Parathyroid adenoma (tissue), 2 donors: ENCODE data around the gene NUP188.
A peak's percentile ranks its signal among the peaks of the same experiment; 100 is the strongest.

Experiments
- H2AFZ ChIP-seq: fragments of 300-600 bp; sonication (generic); one replicate; pipeline ENCODE4 v1.7.0; 2017; ENCODE audit warnings: antibody characterized with exemption, mild to moderate bottlenecking
- H3K27ac ChIP-seq: fragments of 300-600 bp; sonication (generic); one replicate; pipeline ENCODE4 v1.7.0; 2017
- H3K27me3 ChIP-seq: fragments of 300-600 bp; sonication (generic); one replicate; pipeline ENCODE4 v1.7.0; 2017; ENCODE audit warnings: low read length; ENCODE audit not compliant: control insufficient read depth, insufficient read depth
- H3K36me3 ChIP-seq: fragments of 300-600 bp; sonication (generic); one replicate; pipeline ENCODE4 v1.7.0; 2017; ENCODE audit warnings: low read length; ENCODE audit not compliant: control insufficient read depth, insufficient read depth
- H3K4me1 ChIP-seq: fragments of 300-600 bp; sonication (generic); one replicate; pipeline ENCODE4 v1.7.0; 2017; ENCODE audit warnings: control low read depth
- H3K4me2 ChIP-seq: fragments of 300-600 bp; sonication (generic); one replicate; pipeline ENCODE4 v1.7.0; 2017; ENCODE audit warnings: low read length
- H3K4me3 ChIP-seq: fragments of 300-600 bp; sonication (generic); one replicate; pipeline ENCODE4 v1.7.0; 2017; ENCODE audit warnings: low read depth, low read length
- H3K79me2 ChIP-seq: fragments of 300-600 bp; sonication (generic); one replicate; pipeline ENCODE4 v1.7.0; 2017; ENCODE audit warnings: control low read depth
- H3K9ac ChIP-seq: fragments of 300-600 bp; sonication (generic); one replicate; pipeline ENCODE4 v1.7.0; 2017; ENCODE audit warnings: mild to moderate bottlenecking
- H3K9me3 ChIP-seq: fragments of 300-600 bp; sonication (generic); one replicate; pipeline ENCODE4 v1.7.0; 2017; ENCODE audit warnings: low read length; ENCODE audit not compliant: control insufficient read depth
- TF ChIP-seq, protein P1 (sequence below): fragments of 300-600 bp; sonication (generic); IDR thresholded peaks from one replicate; pipeline ENCODE4 v1.7.0; 2017; ENCODE audit warnings: antibody characterized with exemption, mild to moderate bottlenecking
- donor health status: primary hyperparathyroidism.

Gene NUP188

GRCh38 chr9:128921881-128922763, 25.4 kb upstream of the NUP188 start:
- no peaks in the 10 kb centered on the region for H3K79me2 ChIP-seq
- H2AFZ ChIP-seq = peak overlapping the region; percentile 83
- H3K9me3 ChIP-seq = no peaks in the 10 kb centered on the region
- H3K4me2 ChIP-seq = peak overlapping the region; percentile 73
- H3K4me3 ChIP-seq = peak overlapping the region; percentile 51
- H3K9ac ChIP-seq = no peak overlapping the region
- peak overlapping the region; percentile 60 for H3K27ac ChIP-seq
- TF ChIP-seq, protein P1, sequence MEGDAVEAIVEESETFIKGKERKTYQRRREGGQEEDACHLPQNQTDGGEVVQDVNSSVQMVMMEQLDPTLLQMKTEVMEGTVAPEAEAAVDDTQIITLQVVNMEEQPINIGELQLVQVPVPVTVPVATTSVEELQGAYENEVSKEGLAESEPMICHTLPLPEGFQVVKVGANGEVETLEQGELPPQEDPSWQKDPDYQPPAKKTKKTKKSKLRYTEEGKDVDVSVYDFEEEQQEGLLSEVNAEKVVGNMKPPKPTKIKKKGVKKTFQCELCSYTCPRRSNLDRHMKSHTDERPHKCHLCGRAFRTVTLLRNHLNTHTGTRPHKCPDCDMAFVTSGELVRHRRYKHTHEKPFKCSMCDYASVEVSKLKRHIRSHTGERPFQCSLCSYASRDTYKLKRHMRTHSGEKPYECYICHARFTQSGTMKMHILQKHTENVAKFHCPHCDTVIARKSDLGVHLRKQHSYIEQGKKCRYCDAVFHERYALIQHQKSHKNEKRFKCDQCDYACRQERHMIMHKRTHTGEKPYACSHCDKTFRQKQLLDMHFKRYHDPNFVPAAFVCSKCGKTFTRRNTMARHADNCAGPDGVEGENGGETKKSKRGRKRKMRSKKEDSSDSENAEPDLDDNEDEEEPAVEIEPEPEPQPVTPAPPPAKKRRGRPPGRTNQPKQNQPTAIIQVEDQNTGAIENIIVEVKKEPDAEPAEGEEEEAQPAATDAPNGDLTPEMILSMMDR = no peak
- no peaks in the 10 kb centered on the region for H3K4me1 ChIP-seq
- H3K27me3 ChIP-seq = no peaks in the 10 kb centered on the region
- no peaks in the 10 kb centered on the region for H3K36me3 ChIP-seq

DNA sequence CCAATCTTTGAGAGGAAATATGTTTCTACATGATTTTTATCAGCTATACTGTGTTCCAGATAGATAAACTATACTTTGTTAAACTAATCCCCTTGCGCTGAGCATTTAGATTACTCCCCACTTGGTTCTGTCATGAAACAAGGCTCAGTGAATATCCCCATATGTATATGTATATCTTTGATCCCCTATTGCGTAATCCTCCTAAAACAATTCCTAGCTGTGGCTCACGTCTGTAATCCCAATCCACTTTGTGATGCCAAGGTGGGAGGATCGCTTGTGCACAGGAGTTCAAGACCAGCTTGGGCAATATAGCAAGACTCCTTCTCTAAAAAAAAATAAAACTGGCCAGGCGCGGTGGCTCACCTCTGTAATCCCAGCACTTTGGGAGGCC, 24.0 kb upstream of the NUP188 start:
- Histone ChIP-seq H3K36me3 (no peaks in the 10 kb centered on the region), H3K4me2 (no peak overlapping the region), H3K9ac (no peak overlapping the region), H3K79me2 (no peaks in the 10 kb centered on the region), H3K9me3 (no peaks in the 10 kb centered on the region), H3K27ac (no peak overlapping the region), H3K4me3 (no peak overlapping the region), H2AFZ (no peak overlapping the region), H3K27me3 (no peaks in the 10 kb centered on the region), H3K4me1 (no peaks in the 10 kb centered on the region)
- TF ChIP-seq, protein P1 = no peak

DNA sequence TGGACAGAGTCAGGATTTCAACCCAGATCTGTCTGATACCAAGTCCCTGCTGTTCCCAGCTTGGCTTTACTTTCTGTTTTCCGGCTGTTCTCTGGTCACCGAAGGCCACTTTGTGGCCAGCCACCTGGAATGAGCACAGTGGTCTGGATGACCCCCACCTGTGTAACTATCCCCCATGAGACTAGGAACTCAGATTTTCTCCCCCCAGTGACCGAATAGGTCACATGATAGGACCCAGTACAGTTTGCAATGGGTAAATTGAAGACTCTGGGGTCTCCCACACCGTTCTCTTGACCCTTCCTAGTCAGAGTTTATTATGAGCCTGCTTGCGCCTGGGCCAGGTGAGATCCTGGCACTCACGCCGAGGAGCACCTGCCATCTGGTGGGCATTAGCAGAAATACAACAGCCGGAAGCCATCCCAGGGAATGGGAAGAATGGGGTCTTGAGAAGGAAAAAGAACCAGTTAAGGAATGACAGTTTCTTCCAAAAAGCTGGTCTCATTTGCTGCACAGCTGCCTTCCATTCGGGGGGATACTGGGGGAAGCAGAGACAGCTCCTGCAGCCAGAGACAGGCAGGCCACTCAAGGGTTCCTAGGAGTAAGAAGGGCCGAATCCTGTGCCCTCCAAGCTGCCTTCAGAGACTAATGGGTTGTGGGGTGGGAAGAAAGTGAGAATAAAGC, 19.6 kb upstream of the NUP188 start:
- H3K9ac ChIP-seq = no peak overlapping the region
- peak overlapping the region; percentile 15 for H2AFZ ChIP-seq
- no peaks in the 10 kb centered on the region for H3K9me3 ChIP-seq
- TF ChIP-seq, protein P1 = peak; percentile 79
- no peak overlapping the region for H3K4me3 ChIP-seq
- no peaks in the 10 kb centered on the region for H3K79me2 ChIP-seq
- H3K4me1 ChIP-seq = no peaks in the 10 kb centered on the region
- no peak overlapping the region for H3K4me2 ChIP-seq
- H3K36me3 ChIP-seq = no peaks in the 10 kb centered on the region
- no peak overlapping the region for H3K27ac ChIP-seq
- no peaks in the 10 kb centered on the region for H3K27me3 ChIP-seq

GRCh38 chr9:128928624-128929023, 18.9 kb upstream of the NUP188 start:
- Histone ChIP-seq H3K4me3 (no peak overlapping the region), H3K27ac (no peak overlapping the region), H3K36me3 (no peaks in the 10 kb centered on the region), H3K4me2 (no peak overlapping the region), H3K27me3 (no peaks in the 10 kb centered on the region), H2AFZ (no peak overlapping the region), H3K9me3 (no peaks in the 10 kb centered on the region), H3K4me1 (no peaks in the 10 kb centered on the region), H3K9ac (no peak overlapping the region), H3K79me2 (no peaks in the 10 kb centered on the region)
- TF ChIP-seq, protein P1 = no peak
